Panc1 (cell line): ENCODE data around the gene RGP1.

Experiments used
- POLR2AphosphoS5 ChIP-seq: IDR thresholded peaks from 2 replicates; pipeline ENCODE4 v1.6.1; 2012; ENCODE audit warnings: mild to moderate bottlenecking, low read depth, low read length, moderate library complexity
- TF ChIP-seq, protein P1 (sequence below): fragments of 450-650 bp; IDR thresholded peaks from 2 replicates; pipeline ENCODE4 v1.5.1; 2017; ENCODE audit warnings: mild to moderate bottlenecking
- TF ChIP-seq, protein P2 (sequence below), 2 experiments: IDR thresholded peaks; 2 replicates each; pipeline ENCODE4 v1.6.1; 2011 to 2012; ENCODE audit warnings: low read depth in 2 of 2, control low read depth in 1 of 2, low read length in 1 of 2, mild to moderate bottlenecking in 1 of 2, moderate library complexity in 1 of 2; ENCODE audit not compliant: insufficient read depth in 1 of 2

DNA sequence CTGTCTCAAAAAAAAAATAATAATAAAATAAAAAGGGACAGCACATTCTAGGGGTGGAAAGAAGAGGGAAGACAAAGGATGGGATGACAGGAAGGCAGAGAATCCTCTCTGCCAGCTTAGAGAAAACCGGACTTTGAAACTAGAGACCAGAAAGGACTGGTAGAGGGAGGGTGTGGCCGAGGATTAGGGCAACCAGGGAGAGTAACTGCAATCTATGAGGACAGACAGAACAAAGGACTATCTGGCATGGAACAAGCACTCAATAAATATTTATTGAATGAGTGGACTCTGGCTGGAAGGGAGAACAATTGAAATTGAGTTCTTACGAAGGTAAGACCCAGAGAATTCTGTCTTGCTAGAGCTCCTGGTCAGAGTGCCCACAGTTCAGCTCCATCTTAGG, 2.5 kb upstream of the RGP1 start:
- TF ChIP-seq, protein P1, sequence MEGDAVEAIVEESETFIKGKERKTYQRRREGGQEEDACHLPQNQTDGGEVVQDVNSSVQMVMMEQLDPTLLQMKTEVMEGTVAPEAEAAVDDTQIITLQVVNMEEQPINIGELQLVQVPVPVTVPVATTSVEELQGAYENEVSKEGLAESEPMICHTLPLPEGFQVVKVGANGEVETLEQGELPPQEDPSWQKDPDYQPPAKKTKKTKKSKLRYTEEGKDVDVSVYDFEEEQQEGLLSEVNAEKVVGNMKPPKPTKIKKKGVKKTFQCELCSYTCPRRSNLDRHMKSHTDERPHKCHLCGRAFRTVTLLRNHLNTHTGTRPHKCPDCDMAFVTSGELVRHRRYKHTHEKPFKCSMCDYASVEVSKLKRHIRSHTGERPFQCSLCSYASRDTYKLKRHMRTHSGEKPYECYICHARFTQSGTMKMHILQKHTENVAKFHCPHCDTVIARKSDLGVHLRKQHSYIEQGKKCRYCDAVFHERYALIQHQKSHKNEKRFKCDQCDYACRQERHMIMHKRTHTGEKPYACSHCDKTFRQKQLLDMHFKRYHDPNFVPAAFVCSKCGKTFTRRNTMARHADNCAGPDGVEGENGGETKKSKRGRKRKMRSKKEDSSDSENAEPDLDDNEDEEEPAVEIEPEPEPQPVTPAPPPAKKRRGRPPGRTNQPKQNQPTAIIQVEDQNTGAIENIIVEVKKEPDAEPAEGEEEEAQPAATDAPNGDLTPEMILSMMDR, result no peak
- TF ChIP-seq, protein P2, sequence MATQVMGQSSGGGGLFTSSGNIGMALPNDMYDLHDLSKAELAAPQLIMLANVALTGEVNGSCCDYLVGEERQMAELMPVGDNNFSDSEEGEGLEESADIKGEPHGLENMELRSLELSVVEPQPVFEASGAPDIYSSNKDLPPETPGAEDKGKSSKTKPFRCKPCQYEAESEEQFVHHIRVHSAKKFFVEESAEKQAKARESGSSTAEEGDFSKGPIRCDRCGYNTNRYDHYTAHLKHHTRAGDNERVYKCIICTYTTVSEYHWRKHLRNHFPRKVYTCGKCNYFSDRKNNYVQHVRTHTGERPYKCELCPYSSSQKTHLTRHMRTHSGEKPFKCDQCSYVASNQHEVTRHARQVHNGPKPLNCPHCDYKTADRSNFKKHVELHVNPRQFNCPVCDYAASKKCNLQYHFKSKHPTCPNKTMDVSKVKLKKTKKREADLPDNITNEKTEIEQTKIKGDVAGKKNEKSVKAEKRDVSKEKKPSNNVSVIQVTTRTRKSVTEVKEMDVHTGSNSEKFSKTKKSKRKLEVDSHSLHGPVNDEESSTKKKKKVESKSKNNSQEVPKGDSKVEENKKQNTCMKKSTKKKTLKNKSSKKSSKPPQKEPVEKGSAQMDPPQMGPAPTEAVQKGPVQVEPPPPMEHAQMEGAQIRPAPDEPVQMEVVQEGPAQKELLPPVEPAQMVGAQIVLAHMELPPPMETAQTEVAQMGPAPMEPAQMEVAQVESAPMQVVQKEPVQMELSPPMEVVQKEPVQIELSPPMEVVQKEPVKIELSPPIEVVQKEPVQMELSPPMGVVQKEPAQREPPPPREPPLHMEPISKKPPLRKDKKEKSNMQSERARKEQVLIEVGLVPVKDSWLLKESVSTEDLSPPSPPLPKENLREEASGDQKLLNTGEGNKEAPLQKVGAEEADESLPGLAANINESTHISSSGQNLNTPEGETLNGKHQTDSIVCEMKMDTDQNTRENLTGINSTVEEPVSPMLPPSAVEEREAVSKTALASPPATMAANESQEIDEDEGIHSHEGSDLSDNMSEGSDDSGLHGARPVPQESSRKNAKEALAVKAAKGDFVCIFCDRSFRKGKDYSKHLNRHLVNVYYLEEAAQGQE (IDR thresholded peaks at IDR 0.05; ENCODE audit: insufficient read depth in 1 of 2, low read depth in 2 of 2, low read length in 1 of 2), result no peak
- no peak for TF ChIP-seq POLR2AphosphoS5
